ENCODE measurements around the gene PHACTR3.

- no peak for TF ChIP-seq CTCF (IDR thresholded peaks at IDR 0.05; ENCODE audit: low read depth, low read length, missing input control)
- TF ChIP-seq REST (IDR thresholded peaks at IDR 0.05), result no peak
- TF ChIP-seq TAF1 (conservative IDR thresholded peaks at IDR 0.05), result no peak
- TF ChIP-seq YY1 (IDR thresholded peaks at IDR 0.05), result no peak
- no peak for TF ChIP-seq ZBTB33 (IDR thresholded peaks at IDR 0.05)
- no peak for TF ChIP-seq RAD21 (IDR thresholded peaks at IDR 0.05)
- TF ChIP-seq SP1 (IDR thresholded peaks at IDR 0.05), result no peak
- TF ChIP-seq EGR1 (IDR thresholded peaks at IDR 0.05; ENCODE audit: low read depth in 2 of 2), result no peak
- no peak for TF ChIP-seq JUND (IDR thresholded peaks at IDR 0.05)
- TF ChIP-seq MAX (IDR thresholded peaks at IDR 0.05), result no peak
- TF ChIP-seq FOXA1 (IDR thresholded peaks at IDR 0.05), result no peak
- TF ChIP-seq ATF3 (IDR thresholded peaks at IDR 0.05), result no peak
- no peak for TF ChIP-seq GABPA (IDR thresholded peaks at IDR 0.05 in 1 of 2, conservative IDR thresholded peaks at IDR 0.05 in 1 of 2)
These were observed 53.2 kb downstream of the PHACTR3 start for GRCh38 chr20:59657459-59658046.

All from liver (tissue), 3 donors.